Dermis microvascular lymphatic vessel endothelial cell (primary cell): ENCODE data around the gene PPIL1. TPM values are rescaled to one million over a fixed set of nuclear protein-coding genes. Genes with fewer than 3 reads are reported as not detected.
A peak's percentile ranks its signal among the peaks of the same experiment; 100 is the strongest.
"Not testable (repeated sequence)": the region's sequence is repeated elsewhere in the genome, so short reads cannot be mapped to it uniquely, and the experiment has no call there.

Experiments used
- DNase-seq, 2 donors: peaks; one replicate each; pipeline versions ENCODE4 v3.0.0 to v3.0.0-alpha.2; 2010; ENCODE audit warnings: low read depth in 2 of 2
- total RNA-seq: library from RNA; depleted of rRNA; stranded (reverse); fragments of >200 nt; gene quantifications from 2 replicates; pipeline ENCODE4 v1.2.1, GENCODE V29; 2014

Gene PPIL1
- total RNA-seq, 1 donor from 2014 or later: 22.2 TPM

DNA sequence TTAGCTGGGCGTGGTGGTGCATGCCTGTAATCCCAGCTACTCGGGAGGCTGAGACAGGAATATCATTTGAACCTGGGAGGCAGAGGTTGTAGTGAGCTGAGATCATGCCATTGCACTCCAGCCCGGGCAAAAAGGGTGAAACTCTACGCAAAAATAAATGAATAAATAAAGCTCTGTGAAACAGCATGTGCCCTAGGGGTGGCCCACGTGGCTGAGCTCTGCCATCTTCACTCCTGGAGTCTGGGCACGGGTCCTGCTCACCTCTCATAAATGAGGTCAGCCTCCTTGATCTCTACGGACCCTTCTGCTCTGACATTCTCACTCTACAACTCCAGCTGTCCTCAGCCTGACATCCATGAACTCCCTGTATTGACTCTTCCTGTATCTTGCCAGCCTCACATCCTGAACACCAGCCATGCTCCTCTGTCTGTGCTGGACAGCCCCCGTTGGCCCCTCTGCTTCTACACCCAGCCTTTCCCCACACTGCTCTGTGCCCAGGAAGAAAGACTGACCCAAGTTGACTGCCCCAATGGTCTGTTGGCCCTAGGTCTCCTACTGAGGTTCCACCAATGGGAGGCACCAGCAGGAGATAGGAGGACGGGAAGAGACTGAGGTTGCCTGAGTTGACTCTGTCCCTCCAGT lies 57.3 kb downstream of the PPIL1 start:
- DNase-seq: no peak

DNA sequence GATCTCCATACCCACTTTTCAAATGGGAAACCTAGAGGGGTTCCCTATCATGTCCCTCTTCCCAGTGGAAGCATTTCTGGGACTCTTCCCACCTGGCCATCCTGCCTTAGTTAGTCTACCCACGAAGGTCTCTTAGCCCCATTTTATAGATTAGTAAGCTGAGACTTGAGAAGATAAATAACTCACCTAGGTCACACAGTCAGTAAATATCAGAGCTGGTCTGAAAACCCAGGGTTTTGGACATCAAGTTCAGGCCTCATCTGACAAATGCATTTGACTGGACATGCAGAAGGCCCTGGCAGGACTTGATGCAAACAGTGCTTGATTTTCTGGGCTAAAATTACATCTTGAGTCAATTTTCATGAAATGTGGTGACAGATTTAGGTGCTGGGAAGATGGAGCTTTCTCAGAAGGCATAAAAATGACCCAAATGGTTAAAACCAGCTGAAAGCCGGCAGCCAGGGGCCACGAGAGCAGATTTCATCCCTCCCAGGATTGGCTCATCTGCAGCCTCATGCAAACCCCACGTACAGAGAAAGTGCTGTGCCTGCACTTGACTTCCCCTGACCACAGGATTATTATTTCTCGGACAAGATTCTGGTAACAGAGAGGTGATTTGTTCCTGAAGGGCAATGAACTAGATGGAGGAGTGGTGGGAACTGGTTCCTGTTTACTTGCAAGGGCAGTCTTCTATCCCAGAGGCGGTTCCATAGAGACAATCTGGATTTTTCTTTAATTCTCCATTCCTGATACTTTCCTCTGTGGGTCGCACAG lies 58.5 kb downstream of the PPIL1 start:
- DNase-seq: no peak

DNA sequence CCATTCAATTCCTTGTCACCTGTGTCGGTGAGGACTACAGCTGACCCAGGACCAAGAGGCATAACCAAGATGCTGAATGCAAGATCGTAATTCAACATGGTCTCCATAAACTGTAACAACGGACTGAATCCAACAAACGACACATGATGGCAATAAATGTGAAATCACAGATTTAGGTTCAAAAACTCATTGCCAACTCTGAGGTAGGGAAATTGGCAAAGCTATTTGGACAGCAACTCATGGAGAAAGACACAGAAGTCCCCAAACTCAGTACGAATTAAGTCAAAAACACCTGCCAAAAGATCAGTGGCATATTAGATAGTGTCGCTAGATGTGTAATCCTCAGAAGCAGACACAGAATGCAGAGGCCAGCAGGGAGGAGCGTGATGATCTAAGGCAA lies 60.4 kb downstream of the PPIL1 start:
- no peak for DNase-seq

DNA sequence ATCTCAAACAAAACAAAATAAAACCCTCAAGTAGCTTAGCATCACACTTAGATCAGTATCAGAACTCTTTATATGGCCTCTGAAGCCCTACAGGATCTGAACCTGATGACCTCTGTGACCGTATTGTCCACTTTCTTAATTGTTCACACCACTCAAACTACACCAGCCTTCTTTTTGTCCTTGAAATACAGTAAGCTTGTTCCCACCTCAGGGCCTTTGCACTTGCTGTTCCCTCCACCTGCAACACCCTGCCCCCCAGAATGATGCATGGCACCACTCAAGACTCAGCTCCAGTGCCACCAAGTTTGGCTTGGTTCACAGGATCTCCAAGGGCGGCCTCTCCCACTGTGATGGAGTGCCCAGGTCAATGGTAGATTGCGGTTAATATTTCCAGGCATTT lies 61.1 kb downstream of the PPIL1 start:
- DNase-seq: no peak

DNA sequence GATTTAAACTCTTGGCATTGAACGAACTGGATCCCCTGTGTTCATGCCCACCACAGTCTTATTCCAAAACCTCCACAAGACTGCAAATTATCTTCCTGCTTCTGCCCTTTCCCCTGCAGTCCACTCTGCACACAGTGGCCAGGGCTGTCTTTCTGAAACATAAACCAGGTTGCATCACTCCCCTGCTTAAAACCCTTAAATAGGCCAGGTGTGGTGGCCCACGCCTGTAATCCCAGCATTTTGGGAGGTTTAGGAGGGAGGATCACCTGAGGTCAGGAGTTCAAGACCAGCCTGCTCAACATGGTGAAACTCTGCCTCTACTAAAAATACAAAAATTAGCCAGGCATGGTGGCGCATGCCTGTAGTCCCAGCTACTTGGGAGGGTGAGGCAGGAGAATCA lies 61.6 kb downstream of the PPIL1 start:
- not testable (repeated sequence) for DNase-seq

DNA sequence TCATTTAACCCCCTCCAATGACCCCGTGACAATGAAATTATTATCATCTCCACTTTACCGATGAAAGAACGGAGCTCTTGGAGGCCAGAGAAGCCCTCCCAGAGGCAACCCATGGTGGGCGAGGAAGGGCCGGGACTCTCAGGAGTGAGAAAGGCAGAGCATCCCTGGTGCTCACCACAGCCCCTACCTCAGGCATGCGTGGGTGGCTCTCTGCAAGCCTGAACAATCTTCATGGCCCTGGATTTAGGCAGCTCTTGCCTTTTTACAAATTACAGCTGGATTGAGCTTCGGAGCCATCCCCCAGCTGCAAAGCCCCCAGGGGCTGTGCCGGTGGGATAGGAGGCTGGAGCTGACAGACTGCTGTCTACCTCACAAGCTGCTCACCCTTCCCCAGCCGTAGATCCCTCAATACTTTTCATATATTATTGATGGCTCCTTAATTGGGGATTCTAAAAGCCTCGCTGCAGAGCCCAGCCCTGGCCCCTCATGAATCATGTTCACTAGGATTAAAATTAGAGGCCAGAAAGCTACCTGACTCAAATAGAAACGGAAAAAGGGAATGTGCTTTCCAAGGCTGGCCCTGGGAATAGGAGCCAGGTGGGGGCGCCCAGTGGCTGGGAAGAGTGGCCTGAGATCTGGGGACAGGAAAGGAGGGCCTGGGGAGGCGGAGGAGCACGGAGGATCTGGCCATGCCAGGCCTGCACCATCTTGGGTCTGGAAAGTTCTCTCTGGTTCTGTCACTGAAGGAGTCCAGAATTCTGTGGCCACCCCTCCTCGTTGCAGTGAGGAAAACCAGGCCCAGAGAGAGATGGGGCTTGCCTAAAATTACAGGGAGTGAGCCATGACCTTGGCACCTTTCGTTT lies 64.4 kb downstream of the PPIL1 start:
- peak in 1 of 2 donors; percentile 21 for DNase-seq

DNA sequence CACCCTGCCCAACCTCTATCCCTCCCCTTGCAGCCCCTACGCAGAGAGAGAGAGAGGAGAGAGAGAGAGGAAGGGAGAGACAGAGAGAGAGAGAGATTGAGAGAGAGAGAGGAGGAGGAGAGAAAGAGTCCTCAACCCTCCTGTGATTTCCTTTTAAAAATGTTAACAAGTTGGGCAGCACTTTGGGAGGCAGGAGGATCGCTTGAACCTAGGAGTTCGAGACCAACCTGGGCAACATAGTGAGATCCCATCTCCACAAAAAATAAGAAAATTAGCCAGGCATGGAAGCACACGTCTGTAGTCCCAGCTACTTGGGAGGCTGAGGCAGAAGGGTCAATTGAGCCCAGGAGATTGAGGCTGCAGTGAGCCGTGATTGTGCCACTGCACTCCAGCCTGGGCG lies 65.4 kb downstream of the PPIL1 start:
- no peak for DNase-seq

DNA sequence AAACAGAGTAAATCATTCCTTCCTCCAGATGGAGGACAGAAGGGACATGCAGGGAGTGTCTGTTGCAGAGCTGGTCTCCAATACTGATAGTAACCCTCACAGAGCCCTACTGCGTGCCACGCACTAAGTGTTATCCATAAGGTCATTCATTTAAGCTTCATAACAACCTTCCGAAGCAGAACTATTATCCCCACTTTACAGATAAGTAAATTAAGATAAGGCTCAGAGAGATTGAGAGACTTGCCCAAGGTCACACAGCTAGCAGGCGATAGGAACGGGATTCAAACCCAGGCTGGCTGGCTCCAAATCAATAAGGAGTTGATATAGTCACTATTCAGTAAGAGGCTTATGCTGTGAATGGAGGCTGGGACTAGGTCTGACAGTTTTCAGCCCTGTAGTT lies 66.0 kb downstream of the PPIL1 start:
- DNase-seq: no peak

DNA sequence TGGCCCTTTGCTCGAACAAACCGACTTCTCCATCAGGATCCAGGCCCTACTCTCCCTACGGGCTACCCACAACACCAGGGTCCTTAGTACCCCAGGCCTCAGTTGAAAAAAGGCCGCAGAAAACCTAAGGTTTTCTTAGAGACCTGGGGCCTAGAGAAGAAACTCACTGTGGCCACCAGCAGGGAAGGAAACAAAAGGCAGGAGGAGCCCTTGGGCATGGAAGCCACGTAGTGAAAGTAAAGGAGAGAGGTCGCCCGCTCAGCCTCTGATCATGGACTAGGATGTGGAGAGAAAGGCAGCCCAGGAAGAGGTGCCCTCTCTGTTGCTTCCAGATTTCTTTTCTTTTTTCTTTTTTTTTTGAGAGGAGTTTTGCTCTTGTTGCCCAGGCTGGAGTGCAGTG lies 66.9 kb downstream of the PPIL1 start:
- no peak for DNase-seq

DNA sequence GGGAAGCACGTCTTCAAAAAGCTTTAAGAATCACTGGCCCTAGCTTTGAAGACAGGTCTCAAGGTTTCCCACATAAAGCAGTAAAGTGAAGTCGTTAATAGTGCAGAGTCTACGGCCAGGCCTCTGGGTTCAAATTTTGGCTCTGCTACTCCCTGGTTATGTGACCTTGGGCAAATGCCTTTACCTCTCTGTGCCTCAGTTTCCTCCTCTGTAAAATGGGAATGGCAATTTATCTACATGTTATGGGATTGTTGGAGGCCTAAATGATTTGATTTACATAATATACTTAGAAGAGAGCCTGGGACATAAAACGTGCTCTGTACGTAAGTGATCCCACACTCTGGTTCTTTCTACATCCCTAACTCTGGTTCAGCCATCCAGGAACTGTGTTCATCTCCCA lies 67.5 kb downstream of the PPIL1 start:
- DNase-seq: no peak

DNA sequence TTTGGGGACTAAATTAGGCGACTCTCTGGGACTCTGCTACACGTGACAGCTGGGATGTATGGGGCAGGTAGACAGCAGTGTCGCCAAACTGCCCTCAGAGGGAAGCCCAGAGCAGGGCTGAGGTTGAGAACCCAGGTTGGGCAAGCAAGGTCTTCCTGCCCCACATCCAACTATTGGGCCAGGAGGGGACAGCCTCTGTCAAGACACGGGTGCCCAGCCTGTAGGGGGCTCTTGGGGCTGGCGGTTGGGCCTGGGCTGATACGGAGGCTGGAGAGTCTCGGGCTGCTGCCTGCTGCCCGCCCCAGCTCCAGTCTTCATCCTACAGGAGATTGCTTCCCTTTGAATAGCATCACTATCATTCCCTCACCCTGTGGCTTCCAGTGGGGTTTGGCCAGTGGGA lies 68.7 kb downstream of the PPIL1 start:
- no peak for DNase-seq

DNA sequence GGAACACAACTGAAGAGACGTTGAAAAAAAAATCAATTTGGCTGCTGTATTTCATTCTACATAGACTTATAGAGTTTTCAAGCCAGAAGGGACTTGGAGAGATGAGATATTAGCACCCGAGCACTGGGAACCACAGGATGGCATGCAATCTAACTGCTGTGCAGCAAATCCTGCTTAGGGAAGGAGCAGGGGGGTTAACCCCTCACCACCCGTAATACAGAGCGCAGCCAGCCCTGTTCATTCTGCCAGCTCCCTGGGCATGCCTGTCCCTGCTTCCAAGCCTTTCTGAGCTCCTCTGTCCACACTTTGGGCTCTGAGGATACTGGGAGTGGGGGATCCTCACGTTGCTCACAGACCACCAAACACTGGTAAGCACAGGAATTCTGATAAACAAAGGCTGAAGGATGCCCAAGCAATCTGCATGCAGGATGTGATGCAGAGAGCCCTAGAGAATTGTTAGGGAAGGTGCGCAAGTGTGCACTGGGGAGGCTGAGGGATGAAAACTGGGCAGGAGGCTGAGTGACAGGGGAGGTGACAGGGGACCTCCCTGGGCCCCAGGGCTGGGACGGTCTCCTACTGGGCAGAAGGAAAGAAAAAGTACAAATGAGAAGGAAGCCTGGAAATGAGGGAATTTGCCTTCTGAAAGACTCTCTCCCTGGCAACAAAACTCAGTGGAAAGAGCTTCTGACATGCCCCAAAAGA lies 69.4 kb downstream of the PPIL1 start:
- no peak for DNase-seq

Other genes with a start within 250 kb of the PPIL1 start
- gene CDKN1A, start 196.1 kb downstream of the PPIL1 start, total RNA-seq: 116 and 156 TPM in 2 replicates
- gene RAB44, start 177.0 kb downstream of the PPIL1 start, total RNA-seq: under 0.01 TPM in 2 replicates
- 5.0 and 6.7 TPM in 2 replicates for gene CPNE5, start 35.4 kb downstream of the PPIL1 start, total RNA-seq
- 18.7 and 21.4 TPM in 2 replicates for gene C6orf89, start 11.1 kb upstream of the PPIL1 start, total RNA-seq
- gene PI16, start 79.9 kb upstream of the PPIL1 start, total RNA-seq: 0.13 TPM in 1 of 2 replicates, not detected in the other
- 179 and 239 TPM in 2 replicates for gene MTCH1, start 111.4 kb upstream of the PPIL1 start, total RNA-seq
- not detected in 2 replicates for gene FGD2, start 130.9 kb upstream of the PPIL1 start, total RNA-seq